Keratinocyte (primary cell): Measurements from ENCODE around the gene KLHL15. TPM values are rescaled to one million over a fixed set of nuclear protein-coding genes. Genes with fewer than 3 reads are reported as not detected.

ENCODE experiments used
- DNase-seq: peaks from one replicate; pipeline ENCODE4 v3.0.0-alpha.2; 2011; ENCODE audit warnings: low read depth, missing footprints, low spot score
- FAIRE-seq: peaks from 2 replicates; lab custom pipeline; 2011; peaks lifted over from hg19 to GRCh38; lab: Jason Lieb, UNC
- H2AFZ ChIP-seq: 2 replicates; pipeline ENCODE4 v1.6.0; 2012; ENCODE audit warnings: low read length, control low read depth, inconsistent platforms; ENCODE audit not compliant: control insufficient read depth
- H3K27ac ChIP-seq: 2 replicates; pipeline ENCODE4 v1.5.1; 2011; ENCODE audit warnings: low read length; ENCODE audit not compliant: control insufficient read depth, insufficient read depth
- H3K27me3 ChIP-seq: 3 replicates; pipeline ENCODE4 v1.6.0; 2011; ENCODE audit warnings: low read length; ENCODE audit not compliant: control insufficient read depth, insufficient read depth; ENCODE audit errors: extremely low read depth
- H3K36me3 ChIP-seq, 2 experiments: 2 replicates in 1 of 2; 3 replicates in 1 of 2; pipeline ENCODE4 v1.5.1; 2011; ENCODE audit warnings: low read length in 2 of 2, mild to moderate bottlenecking in 1 of 2; ENCODE audit not compliant: control insufficient read depth in 2 of 2, insufficient read depth in 2 of 2; ENCODE audit errors: extremely low read depth in 1 of 2
- H3K4me1 ChIP-seq: 3 replicates; pipeline ENCODE4 v1.5.1; 2011; ENCODE audit warnings: low read length; ENCODE audit not compliant: control insufficient read depth, insufficient read depth; ENCODE audit errors: extremely low read depth
- H3K4me2 ChIP-seq: 3 replicates; pipeline ENCODE4 v1.6.0; 2011; ENCODE audit warnings: low read depth, low read length; ENCODE audit not compliant: control insufficient read depth, insufficient read depth; ENCODE audit errors: extremely low read depth
- H3K4me3 ChIP-seq, 3 experiments: fragments of 200-600 bp in 1 of 3; sonication (generic) in 1 of 3; 2 replicates in 2 of 3; 3 replicates in 1 of 3; pipeline ENCODE4 v1.5.1; 2011 to 2016; ENCODE audit warnings: low read length in 3 of 3, mild to moderate bottlenecking in 3 of 3, control low read depth in 2 of 3, inconsistent platforms in 1 of 3, low read depth in 1 of 3, mixed read lengths in 1 of 3, mixed run types in 1 of 3, moderate library complexity in 1 of 3; ENCODE audit not compliant: control insufficient read depth in 2 of 3, insufficient read depth in 2 of 3; ENCODE audit errors: extremely low read depth in 1 of 3
- H3K79me2 ChIP-seq: 2 replicates; pipeline ENCODE4 v1.6.0; 2012; ENCODE audit warnings: low read length; ENCODE audit not compliant: control insufficient read depth, insufficient read depth
- H3K9ac ChIP-seq: 3 replicates; pipeline ENCODE4 v1.6.0; 2011; ENCODE audit warnings: low read length; ENCODE audit not compliant: control insufficient read depth, insufficient read depth; ENCODE audit errors: extremely low read depth
- H3K9me1 ChIP-seq: 3 replicates; pipeline ENCODE4 v1.6.0; 2011; ENCODE audit warnings: low read length; ENCODE audit not compliant: control insufficient read depth, insufficient read depth; ENCODE audit errors: extremely low read depth
- H3K9me3 ChIP-seq: 2 replicates; pipeline ENCODE4 v1.5.1; 2012; ENCODE audit warnings: low read depth, low read length; ENCODE audit not compliant: control insufficient read depth
- H4K20me1 ChIP-seq: 3 replicates; pipeline ENCODE4 v1.6.0; 2011; ENCODE audit warnings: low read length; ENCODE audit not compliant: control insufficient read depth, insufficient read depth; ENCODE audit errors: extremely low read depth
- CTCF ChIP-seq, 3 experiments: IDR thresholded peaks in 1 of 3; conservative IDR thresholded peaks in 1 of 3; optimal IDR thresholded peaks in 1 of 3; 2 replicates in 2 of 3; 3 replicates in 1 of 3; pipeline versions ENCODE3 to v1.5.1; 2011; ENCODE audit warnings: low read length in 3 of 3, mild to moderate bottlenecking in 3 of 3, moderate library complexity in 2 of 3, control low read depth in 1 of 3, inconsistent platforms in 1 of 3; ENCODE audit not compliant: insufficient read depth in 2 of 3; ENCODE audit errors: extremely low read depth in 1 of 3
- EZH2 ChIP-seq: IDR thresholded peaks from one replicate; pipeline ENCODE4 v1.6.1; 2012; ENCODE audit warnings: inconsistent platforms, mild to moderate bottlenecking, low read length, moderate library complexity
- dilution Hi-C: fragments of 300-500 bp; cut with MboI; formaldehyde crosslinking; loops from one replicate; pipeline ENCODE4 v1.7.0; 2020; ENCODE audit warnings: low sequenced_read_pairs; ENCODE audit not compliant: extremely low pct_ligation_motif_present
- polyA plus RNA-seq, 5 experiments: library from polyadenylated mRNA; depleted of rRNA in 3 of 5; stranded (reverse) in 3 of 5; stranded (forward) in 1 of 5; unstranded in 1 of 5; fragments of >200 nt; gene quantifications; 1 replicate in 1 of 5; 2 replicates in 3 of 5; 3 replicates in 1 of 5; pipeline versions ENCODE4 v1.2.1 to v1.2.3, GENCODE V29; 2011 to 2012; ENCODE audit warnings: missing spikeins in 2 of 5, low read depth in 1 of 5, low replicate concordance in 1 of 5

The KLHL15 gene
- polyA plus RNA-seq, 1 donor (not counting 4 experiments of a cell fraction or from before 2014, with no cell fraction given), result 3.4 TPM

GRCh38 chrX:24012266-24012665 is 14.7 kb downstream of the KLHL15 start:
- DNase-seq, result no peak
- H3K9me3 ChIP-seq, result no peaks in the 10 kb centered on the region
- H3K4me2 ChIP-seq, result no peak overlapping the region
- no peaks in the 10 kb centered on the region for H4K20me1 ChIP-seq
- TF ChIP-seq CTCF (optimal IDR thresholded peaks at IDR 0.05 in 1 of 3, IDR thresholded peaks at IDR 0.05 in 1 of 3, conservative IDR thresholded peaks at IDR 0.05 in 1 of 3; ENCODE audit: extremely low read depth in 1 of 3, insufficient read depth in 2 of 3, low read length in 3 of 3), result no peak
- no peak overlapping the region for H3K9ac ChIP-seq
- H3K79me2 ChIP-seq, result no peaks in the 10 kb centered on the region
- H2AFZ ChIP-seq, result no peak overlapping the region
- H3K27ac ChIP-seq, result no peak overlapping the region
- no peaks in the 10 kb centered on the region for H3K36me3 ChIP-seq
- H3K4me3 ChIP-seq, result no peak overlapping the region
- no peaks in the 10 kb centered on the region for H3K4me1 ChIP-seq
- no peaks in the 10 kb centered on the region for H3K9me1 ChIP-seq
- dilution Hi-C loops, result no loop called here
- FAIRE-seq, result no peak
- H3K27me3 ChIP-seq, result no peaks in the 10 kb centered on the region

DNA sequence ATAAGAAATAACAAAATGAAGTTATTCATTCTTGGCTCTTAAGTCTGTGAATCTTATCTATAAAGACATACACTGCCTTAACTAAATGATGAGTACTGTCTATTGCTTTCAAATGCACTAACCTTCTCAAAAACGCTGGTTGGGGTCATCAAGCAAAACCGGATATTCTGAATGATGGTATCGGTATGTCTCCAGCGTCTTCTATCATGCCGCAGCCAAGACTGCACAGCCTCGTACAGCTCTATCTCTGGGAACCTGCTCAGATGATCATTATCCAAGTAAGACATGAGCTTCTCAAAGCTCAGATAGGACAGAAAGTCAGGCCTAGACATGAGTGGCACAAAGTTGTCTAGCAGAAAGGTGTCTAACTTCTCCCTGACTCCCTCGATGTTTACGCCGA is 21.1 kb downstream of the KLHL15 start:
- Histone ChIP-seq H3K9me3 (no peaks in the 10 kb centered on the region), H3K36me3 (peaks cover 0 to 3% of the 10 kb centered on the region in 2 experiments), H2AFZ (no peak overlapping the region), H3K4me1 (no peaks in the 10 kb centered on the region), H3K27me3 (no peaks in the 10 kb centered on the region), H3K79me2 (no peaks in the 10 kb centered on the region), H3K4me2 (no peak overlapping the region), H3K9ac (no peak overlapping the region), H3K4me3 (no peak overlapping the region), H3K9me1 (no peaks in the 10 kb centered on the region), H4K20me1 (no peaks in the 10 kb centered on the region), H3K27ac (no peak overlapping the region)
- FAIRE-seq (no peak), DNase-seq (no peak)
- dilution Hi-C loops, result no loop called here
- TF ChIP-seq CTCF (optimal IDR thresholded peaks at IDR 0.05 in 1 of 3, IDR thresholded peaks at IDR 0.05 in 1 of 3, conservative IDR thresholded peaks at IDR 0.05 in 1 of 3; ENCODE audit: extremely low read depth in 1 of 3, insufficient read depth in 2 of 3, low read length in 3 of 3) (no peak), EZH2 (no peak)
